HG03064 (cell line): ENCODE measurements around the gene XRCC4.
A peak's percentile ranks its signal among the peaks of the same experiment; 100 is the strongest.
"Not testable (repeated sequence)": the region's sequence is repeated elsewhere in the genome, so short reads cannot be mapped to it uniquely, and the experiment has no call there.

Experiments
- ATAC-seq: cut with Tn5 transposase; IDR thresholded peaks from one replicate; pipeline ENCODE4 v1.9.1; 2021; ENCODE audit warnings: low read depth; ENCODE audit not compliant: unreplicated experiment

XRCC4 gene

DNA sequence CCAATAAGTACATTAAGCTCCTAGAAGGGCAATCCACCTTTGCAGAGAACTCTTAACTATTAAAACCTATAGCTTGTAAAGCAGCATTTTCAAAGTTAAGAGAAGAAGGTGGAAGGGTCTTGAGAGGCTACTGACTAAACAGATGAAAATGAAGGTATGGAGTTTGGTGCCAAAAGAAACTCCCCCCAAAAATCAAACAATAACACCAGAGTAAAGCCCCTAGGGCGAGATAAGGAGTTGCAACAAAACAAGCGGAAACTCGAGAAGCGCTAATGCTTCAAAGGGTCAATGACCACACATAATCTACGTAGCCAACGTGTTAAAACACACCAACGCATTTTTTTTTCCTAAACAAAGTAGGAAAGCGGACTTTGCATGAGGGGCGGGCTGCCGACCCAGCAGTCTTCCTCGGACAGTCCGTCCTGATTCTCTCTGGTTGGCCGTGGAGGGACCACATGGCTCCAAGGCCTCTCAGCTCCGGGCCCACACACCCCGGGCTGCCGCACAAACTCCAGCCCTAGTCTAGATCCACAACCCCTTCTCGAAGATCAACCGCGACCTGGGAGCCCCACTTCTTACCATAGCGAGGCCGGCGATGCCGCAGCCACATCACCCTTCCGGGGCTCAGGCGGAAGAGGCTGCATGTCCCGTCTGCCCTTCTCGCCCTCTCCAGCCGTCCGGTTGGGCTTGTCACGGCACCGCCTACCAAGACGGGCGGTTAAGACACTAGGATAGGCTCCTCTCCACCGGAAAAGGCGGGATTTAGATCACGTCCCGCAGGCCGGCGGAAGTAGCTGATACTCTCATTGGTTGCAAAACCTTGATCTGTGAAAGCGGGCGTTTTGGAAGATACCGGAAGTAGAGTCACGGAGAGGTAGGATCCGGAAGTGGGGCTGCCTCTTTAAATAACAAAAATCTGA lies at the start of gene XRCC4, which contains the start of gene TMEM167A:
TSS of gene XRCC4 (plus strand) at position 806 of the 920 bp plus-strand sequence. CDS start 27,373 bp downstream, outside the sequence.
TSS of gene TMEM167A (minus strand) at position 653 of the 920 bp plus-strand sequence. CDS start at position 582, 71 bp downstream.
- ATAC-seq: peak; percentile 98

DNA sequence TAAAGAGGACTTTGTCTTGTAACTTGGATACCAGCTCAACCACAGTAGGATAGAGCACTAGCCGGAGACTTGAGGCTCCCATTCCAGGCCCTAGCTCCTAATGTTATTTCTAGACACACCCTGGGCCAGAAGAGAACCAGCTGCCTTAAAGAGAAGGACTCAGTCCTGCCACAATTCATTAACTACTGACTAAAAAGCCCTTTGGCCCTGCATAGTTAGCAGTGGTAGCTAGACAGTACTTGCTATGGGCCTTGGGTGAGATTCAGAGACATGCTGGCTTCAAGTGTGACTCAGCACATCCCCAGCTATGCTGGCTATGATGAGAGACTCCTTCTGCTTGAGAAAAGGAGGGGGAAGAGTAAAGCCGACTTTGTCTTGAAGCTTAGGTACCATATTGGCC lies 47.4 kb upstream of the XRCC4 start:
- no peak for ATAC-seq

DNA sequence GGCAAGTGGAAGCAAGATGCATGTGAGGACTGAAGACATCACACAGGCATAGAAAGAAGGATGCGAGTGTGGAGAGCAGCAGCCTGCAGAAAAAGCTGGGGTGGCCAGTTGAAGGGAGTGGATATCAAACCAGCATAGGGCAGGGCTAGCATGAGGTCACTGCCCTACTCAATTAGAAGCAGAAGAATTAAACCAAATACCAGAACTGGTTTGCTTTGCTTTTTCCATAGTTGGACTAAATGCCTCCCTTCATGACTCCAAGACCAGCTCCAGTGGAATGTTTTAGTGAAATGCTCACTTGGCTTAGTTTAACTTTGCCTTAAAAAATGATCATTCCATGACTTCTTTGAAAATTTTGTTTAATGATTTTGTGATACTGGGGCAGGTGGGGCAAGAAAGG lies 46.0 kb upstream of the XRCC4 start:
- no peak for ATAC-seq

DNA sequence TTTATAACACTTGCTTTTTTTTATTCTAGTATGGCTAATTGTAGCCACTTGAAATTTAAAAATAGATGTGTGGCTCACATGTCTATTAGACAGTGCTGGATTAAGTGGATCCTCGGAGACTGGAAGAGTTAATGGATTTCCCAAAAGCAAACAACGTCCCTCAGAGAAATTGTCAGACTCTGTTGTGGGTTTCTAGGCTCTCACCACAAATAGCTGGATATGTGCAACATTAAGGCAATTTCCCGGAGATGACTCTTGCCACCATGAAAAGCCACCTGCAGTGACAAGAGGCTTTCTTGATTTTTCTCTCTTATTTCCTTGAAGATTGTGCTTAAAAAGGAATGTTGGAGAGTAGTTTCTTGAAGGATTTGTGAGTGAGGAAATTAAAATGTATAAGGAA lies 43.3 kb upstream of the XRCC4 start:
- ATAC-seq: no peak

DNA sequence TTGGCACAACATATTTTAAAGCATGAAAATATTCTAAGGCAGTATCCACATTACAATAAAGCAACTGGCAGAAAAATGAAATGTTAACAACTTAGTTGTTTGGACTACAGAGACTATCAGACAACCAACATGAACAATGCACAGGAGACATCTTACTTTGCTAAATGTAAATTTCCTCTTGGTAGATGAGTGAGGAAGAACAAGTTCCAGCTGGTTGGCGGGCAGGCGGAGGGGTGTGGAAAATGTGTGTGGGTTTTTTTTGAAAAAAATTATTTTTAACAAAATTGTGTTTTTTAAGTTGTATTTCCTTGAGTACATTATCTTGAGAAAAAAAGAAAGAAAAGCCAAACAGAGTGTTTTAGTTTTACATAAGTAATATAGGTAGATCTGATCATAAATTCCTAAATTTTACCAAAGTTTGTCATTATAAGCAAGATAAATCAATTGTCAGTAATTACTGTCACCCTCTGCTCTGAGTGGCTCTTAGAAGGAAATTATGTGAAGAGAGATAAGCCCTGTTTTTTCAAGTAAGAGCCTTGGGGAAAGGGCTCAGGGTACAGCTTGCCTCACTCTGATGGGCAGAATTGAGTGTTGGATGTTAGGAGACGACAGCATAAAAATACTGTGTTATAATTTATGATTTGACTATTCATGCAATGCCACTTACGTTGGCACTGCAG lies 42.7 kb upstream of the XRCC4 start:
- ATAC-seq: no peak

DNA sequence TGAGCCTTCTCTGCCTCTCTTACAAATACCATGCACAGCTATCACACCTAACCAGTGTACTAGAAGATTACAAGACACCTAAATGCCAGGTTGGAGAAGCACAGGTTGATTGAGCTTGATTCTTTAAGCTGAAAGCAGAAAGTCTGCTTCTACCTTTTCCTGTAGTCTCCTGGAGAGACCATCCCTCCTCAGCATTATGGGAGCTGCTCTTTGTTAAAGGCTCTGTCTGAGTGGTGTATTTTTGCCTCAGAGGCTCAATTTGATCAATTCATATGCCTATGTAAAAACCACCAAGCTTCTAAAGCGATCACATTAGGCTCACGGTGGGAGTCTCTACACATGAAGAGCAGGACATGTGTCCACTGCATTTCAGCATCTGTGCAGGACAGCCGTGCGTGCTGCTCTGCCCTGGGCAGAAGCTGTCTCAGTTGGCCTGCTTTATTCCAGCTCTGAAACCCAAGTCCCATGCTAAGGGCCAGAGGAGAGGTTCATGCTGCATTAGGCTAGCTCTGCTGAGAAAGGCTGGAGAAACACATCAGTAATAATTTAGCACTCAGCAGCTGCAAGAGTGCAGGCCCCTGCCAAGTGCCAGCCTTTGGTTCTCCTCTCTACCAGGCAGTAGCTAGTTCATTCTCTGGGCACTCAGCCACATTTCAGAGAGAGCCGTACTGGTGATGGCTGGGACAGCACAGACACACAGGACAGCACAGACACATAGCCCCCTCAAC lies 41.8 kb upstream of the XRCC4 start:
- ATAC-seq: no peak

DNA sequence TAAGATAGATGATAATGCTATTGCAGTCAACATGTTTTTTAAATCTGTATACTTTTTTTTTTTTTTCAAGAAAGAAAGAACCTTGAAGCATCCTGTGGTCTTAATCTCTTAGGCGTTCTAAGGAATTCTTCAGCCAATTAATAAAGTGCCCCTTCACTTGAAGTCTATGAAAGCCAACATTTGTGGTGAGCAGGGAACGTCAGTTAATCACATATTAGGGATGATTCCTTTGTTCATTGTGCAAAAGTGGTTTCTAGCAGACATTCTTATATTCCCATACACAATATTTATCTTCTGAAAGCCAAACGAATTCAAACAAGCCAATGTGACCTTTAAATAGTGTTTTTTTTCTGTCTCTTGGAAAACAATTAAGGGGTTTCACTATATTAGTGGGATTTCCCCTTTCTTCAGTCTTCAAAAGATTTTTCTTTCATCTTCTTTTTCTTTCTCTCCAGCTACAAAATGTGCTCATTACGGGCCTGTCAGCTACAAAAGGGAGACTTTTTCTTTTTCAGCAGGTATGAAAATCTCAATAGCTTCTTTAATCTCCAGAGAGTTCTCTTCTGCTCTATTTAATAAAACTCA lies 40.3 kb upstream of the XRCC4 start:
- ATAC-seq: no peak

DNA sequence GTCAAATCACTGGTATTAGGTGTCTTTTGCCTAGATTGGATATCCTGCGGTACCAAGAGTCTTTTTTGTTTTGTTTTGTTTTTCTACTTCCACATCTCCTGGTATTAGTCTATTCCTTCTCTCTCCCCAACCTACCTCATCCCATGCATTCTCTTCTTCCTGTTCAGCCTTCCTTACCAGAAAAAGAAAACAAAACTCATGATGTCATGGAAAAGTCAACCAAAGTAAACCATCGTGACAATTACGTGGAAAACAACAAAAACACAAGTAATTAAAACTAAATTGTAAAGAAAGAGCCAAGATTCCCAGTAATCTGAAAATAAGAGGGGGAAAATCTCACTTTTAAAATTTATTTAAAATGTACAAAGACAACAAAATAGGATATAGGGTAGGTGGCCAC lies 38.4 kb upstream of the XRCC4 start:
- ATAC-seq: no peak

DNA sequence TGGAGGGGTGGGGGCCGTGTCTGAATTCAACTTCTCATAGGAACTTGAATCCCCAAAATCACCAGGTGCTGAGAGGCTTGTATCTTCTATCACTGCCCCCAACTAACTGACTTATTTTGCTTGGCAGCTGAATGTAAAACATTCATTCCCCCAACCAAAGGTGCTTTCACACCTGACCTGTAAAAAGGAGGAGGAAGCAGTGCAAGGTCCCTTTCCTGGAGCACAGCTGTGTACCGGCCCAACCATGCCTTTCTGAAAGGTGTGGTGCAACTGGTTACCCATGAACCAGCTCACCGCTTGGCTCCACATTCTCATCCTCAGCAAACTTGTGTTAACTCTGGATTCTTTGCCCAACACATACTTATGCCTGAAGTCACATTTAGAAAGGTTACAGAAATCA lies 34.8 kb upstream of the XRCC4 start:
- ATAC-seq: no peak

DNA sequence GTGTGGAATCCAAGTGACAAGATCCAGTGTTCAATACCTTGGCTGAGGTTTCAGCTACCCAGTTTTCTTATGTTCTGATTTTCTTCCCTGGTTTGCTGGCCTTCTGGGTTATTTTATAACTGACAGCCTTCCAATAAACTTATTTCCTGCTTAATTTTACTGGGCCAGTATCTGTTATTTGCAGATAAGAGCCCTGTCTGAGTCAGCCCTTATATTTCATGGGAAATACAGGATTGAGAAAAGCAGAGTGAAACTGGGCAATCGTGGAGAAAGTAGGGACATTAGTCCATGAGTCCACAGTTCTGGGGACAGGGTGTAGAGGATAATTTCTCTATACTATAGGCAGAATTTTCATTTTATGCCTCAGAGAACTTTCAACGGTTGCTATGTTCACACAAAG lies 32.4 kb upstream of the XRCC4 start:
- no peak for ATAC-seq

DNA sequence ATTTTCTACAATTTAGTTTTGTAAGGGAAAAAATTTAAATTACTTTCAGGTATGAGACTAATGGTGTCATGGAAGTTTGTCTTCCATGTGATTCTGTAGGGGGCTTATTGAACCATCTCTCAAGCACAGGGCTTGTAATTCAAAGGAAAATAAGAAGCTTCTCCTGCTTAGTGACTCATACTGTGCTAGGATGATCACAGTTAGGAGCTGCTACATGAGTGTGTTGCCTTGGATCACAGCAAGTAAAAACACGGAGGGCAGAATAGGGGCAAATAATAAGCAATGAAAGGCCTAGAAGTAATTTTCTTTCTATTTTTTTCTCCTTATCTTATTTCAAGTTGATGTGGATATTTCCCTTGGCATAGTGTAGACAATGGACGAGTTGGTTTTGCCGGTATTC lies 29.1 kb upstream of the XRCC4 start:
- ATAC-seq: no peak

DNA sequence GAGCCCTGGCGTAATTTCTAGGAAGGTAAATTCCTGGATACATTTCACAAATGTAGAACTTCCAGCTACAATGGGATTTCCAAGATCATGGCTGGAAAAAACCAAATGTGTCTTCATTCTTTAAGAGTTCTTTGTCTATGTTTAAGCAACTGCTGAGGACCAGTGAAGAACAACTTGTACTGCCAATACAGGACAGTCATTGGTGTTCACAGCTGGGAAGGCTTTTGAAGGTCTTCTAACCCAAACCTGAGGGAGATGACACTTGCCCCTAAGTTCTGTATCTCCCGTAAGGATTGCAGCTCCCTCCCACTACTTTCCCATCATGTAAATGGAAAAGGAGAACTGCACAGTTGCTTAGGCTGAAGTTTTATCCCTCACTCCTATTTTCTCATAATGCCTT lies 28.5 kb upstream of the XRCC4 start:
- ATAC-seq: no peak

DNA sequence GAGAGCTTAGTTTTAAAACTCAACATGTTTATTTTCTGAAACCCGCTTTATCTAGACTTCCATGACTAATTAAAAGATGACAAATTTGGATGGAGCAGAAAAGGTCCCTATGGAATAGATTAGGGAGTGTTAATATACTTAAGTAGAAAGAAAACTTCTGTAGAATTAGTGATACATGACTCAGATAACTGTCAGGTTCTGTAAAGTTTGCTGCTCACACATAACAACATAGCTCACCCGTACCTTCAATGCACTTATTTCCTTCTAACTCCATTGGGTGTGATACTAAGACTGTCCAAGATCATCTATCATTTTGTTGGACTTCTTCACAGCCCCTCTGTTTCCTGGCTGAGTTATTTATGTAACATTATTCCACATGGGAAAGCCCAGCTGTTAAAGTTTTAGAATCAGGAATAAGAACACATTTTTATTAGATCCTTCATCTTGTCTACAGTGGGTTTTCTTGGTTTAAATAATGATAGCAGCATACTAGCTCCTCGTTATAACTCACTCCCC lies 27.9 kb upstream of the XRCC4 start:
- ATAC-seq: no peak

DNA sequence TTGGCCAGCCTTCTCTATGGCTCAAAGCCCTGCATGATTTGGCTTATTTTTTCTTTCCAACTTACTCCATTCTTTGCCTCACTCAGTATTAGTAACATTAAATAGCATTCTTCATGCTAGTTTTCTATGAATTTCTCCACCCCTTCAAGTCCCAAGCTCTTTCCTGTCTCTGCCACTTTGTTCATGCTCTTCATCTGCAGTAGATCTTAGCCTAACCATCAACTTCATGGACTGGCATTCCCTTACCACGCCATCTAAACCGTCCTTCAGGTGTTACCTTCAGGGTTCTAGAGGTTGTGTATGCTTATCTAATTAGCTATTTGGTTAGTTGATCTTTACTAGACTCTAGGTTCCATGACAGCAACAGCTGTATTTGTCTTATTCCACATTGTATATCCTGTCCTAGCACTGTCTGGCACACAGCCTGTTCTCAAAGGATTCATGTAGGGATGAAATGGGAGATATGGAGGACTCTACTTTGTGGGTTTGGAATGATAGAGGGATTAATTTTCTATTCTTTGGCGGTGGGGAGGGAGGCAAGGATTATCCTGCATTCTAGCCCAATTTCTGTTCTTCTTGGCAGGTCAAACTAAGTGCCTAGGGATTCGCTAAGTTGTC lies 26.5 kb upstream of the XRCC4 start:
- ATAC-seq: no peak

DNA sequence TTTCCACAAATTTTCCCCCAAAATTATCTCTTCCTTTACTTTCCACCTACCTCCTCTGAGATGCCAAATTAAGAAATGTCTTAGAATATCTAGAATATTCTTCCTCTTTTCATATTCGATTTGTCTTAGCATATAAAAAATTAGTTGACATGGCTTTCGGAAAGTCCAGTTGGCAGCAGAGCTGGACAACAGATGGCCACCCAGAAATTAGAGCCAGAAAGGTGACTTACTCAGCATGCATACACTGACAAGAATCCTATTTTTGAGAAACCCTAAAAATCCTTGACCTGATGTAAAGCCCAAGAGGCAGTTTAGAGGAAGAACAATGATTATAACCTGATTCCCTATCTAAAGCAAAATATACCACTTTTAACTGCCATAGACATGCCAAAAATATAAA lies 22.2 kb upstream of the XRCC4 start:
- ATAC-seq: no peak

DNA sequence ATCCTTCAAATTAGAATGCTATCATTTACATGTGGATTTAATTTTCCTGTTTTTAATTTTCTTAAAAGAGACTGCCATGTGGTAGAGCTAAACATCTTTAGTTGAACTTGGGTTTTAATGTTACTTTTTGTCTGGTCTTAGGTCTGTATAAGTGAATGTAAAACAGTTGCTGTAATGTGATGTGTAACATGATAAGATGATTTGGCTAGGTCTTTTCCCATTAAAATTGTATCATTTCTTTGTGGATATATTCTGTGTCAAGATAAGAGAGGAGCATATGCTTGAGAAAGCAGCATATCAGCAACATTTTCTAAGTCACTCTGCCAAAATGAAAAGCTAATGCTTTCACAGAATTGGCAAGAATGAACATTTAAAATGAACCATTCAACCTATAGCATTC lies 18.6 kb upstream of the XRCC4 start:
- no peak for ATAC-seq

DNA sequence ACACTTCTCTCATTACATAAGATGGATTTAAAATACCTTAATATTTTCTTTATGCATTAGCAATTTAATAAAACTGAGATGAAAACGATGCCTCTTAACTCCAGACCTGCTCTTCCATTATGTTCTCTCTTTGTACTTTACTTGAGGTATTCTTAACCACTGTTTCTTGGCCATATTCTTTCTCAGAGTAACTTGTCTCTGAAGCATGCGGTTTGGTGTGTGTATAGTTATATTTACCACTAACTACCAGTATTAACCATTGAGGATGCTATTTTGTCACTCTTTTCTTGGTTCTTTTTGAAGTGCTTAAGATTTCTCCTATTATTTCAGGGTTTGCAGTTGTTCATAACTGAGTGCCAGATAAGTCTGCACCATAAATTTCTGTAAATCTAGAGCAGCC lies 18.0 kb upstream of the XRCC4 start:
- ATAC-seq: no peak

DNA sequence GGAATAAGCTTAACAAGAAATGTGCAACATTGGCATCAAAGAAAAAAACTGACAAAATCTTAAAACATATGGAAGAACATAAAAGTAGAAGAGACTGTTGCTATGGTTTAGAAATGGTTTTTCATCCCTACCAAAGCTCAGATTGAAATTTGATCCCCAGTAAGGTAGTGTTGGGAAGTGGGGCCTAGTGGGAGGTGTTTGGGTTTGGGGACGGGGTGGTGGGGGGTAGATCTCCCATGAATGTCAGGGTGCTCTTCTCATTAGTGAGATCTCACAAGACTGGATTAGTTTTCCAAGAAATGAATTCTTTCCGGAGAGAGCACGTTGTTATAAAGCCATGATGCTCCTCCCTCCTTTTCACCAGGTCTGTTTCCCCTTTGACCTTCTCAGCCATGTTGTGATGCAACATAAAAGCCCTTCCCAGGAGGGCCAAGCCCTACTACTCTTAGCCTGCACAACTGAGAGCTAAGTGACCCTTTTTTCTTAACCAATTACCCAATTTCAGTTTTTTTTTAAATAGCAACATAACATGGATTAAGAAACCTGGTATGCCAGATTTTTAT lies 10.7 kb upstream of the XRCC4 start:
- no peak for ATAC-seq

DNA sequence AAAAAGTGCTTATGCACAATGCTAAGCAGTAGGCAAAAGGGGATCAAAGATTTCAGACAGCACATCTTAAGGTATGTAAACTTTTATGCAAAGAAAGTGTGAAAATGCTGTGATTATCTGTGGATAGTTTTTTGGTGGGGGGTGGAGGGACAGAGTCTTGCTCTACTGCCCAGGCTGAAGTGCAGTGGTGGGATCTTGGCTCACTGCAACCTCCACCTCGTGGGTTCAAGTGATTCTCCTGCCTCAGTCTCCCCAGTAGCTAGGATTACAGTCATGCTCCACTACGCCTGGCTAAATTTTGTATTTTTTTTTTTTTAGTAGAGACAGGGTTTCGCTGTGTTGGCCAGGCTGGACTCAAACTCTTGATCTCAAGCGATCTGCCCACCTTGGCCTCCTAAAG lies 10.0 kb upstream of the XRCC4 start:
- ATAC-seq: not testable (repeated sequence)
